Naive thymus-derived CD8-positive, alpha-beta T cell (primary cell): ENCODE data around the gene PARD6B. TPM values are rescaled to one million over a fixed set of nuclear protein-coding genes. Genes with fewer than 3 reads are reported as not detected.
"Not testable (repeated sequence)": the region's sequence is repeated elsewhere in the genome, so short reads cannot be mapped to it uniquely, and the experiment has no call there.

Experiments used
- ATAC-seq, 2 donors: fragments of 150-1000 bp; cut with Tn5 transposase in 1 of 2; sonication (Bioruptor Pico), chemical (Tn5 transposase) in 1 of 2; 1 replicate in 1 of 2; 2 replicates in 1 of 2; pipeline ENCODE4 v1.10.0; 2021; ENCODE audit warnings: mild to moderate bottlenecking in 2 of 2, moderate library complexity in 2 of 2
- POLR2A ChIA-PET: fragments of 350-600 bp; sonication (Branson Sonifier 250); formaldehyde crosslinking; loops from one replicate; lab custom pipeline; 2021; ENCODE audit warnings: antibody characterized with exemption; lab: Charles Lee
- DNase-seq, 10 donors: peaks; one replicate each; pipeline versions ENCODE4 v3.0.0 to v3.0.0-alpha.2; 2020 to 2022
- H3K27ac Mint-ChIP-seq, 10 donors: one replicate each; pipeline ENCODE4 v1.8.0; 2020 to 2022; ENCODE audit warnings: mild to moderate bottlenecking in 10 of 10, mixed read lengths in 10 of 10, moderate library complexity in 4 of 10, inconsistent platforms in 1 of 10
- H3K27me3 Mint-ChIP-seq, 5 donors: one replicate each; pipeline ENCODE4 v1.8.0; 2021 to 2022; ENCODE audit warnings: mixed read lengths in 5 of 5
- H3K36me3 Mint-ChIP-seq, 3 donors: one replicate each; pipeline ENCODE4 v1.8.0; 2020 to 2022; ENCODE audit warnings: mixed read lengths in 3 of 3, mild to moderate bottlenecking in 2 of 3, inconsistent platforms in 1 of 3
- H3K4me1 Mint-ChIP-seq, 4 donors: one replicate each; pipeline ENCODE4 v1.8.0; 2021 to 2022; ENCODE audit warnings: mixed read lengths in 4 of 4
- H3K4me3 Mint-ChIP-seq, 10 donors: one replicate each; pipeline ENCODE4 v1.8.0; 2020 to 2022; ENCODE audit warnings: mild to moderate bottlenecking in 10 of 10, mixed read lengths in 10 of 10, moderate library complexity in 6 of 10, inconsistent platforms in 1 of 10
- H3K9me3 Mint-ChIP-seq, 9 donors: one replicate each; pipeline ENCODE4 v1.8.0; 2020 to 2022; ENCODE audit warnings: mixed read lengths in 9 of 9, mild to moderate bottlenecking in 3 of 9, inconsistent platforms in 1 of 9, moderate library complexity in 1 of 9
- polyA plus RNA-seq, 3 donors: library from polyadenylated mRNA; unstranded; fragments of 300-500 nt; fragmentation: Illumina TruSeq; gene quantifications; one replicate each; pipeline ENCODE4 v1.2.3, GENCODE V29; 2021
- total RNA-seq, 8 experiments: library from RNA in 2 of 8; stranded (reverse) in 2 of 8; gene quantifications; one replicate each; pipeline ENCODE4 v1.2.3 and lab custom pipeline; 2021 to 2026

The PARD6B gene
- total and polyA plus RNA-seq, 5 experiments from 2014 or later, result 0.49 to 12.0 (median 2.0) TPM

DNA sequence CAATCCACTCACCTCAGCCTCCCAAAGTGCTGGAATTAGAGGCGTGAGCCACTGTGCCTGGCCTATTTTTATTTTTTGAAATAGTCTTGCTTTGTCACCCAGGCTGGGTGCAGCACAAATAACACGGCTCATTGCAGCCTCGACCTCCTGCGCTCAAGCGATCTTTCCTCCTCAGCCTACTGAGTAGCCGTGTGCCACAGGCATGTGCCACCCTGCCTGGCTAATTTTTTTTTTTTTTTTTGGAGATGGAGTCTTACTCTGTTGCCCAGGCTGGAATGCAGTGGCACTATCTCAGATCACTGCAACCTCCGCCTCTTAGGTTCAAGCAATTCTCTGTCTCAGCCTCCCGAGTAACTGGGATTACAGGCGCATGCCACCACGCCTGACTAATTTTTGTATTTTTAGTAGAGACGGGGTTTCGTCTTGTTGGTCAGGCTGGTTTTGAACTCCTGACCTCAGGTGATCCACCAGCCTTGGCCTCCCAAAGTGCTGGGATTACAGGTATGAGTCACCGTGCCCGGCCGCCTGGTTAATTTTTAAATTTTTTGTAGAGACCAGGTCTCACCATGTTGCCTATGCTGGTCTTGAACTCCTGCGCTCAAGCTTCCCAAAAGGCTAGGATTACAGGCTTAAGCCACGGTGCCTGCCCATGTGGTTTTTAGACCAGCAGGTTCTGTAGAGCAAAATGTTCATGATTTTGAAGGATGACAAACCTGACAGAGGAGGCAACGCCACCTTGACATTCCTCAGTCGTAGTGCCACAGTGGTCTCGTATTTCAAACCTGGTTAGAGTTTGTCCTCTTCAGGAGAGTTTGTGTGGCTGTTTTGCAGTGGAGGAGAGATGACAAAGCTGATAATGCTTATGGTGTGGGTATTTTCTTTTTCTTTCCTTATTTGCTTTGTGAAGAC is 32.4 kb downstream of the PARD6B start:
- H3K9me3 Mint-ChIP-seq, POLR2A ChIA-PET, ATAC-seq, H3K4me3 Mint-ChIP-seq, DNase-seq, H3K27ac Mint-ChIP-seq, H3K36me3 Mint-ChIP-seq, H3K4me1 Mint-ChIP-seq: not testable (repeated sequence)
- H3K27me3 Mint-ChIP-seq, result peaks cover 0 to 11% (median 4%) of the 10 kb centered on the region in 5 donors

DNA sequence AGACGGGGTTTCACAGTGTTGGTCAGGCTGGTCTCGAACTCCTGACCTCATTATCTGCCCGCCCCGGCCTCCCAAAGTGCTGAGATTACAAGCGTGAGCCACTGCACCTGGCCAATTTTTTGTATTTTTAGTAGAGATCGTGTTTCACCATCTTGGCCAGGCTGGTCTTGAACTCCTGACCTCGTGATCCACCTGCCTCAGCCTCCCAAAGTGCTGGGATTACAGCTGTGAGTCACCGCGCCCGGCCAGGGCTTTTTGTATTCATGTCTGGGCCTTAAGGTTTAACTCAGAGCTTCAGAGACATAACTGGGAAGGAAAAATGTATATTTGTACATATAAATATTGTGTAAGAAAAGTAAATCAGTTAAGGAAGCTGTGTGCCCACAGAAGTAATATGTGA is 33.9 kb downstream of the PARD6B start:
- ATAC-seq, H3K36me3 Mint-ChIP-seq, H3K9me3 Mint-ChIP-seq, H3K4me3 Mint-ChIP-seq, DNase-seq, H3K27ac Mint-ChIP-seq, H3K4me1 Mint-ChIP-seq, POLR2A ChIA-PET: not testable (repeated sequence)
- H3K27me3 Mint-ChIP-seq, result peaks cover 0 to 11% (median 4%) of the 10 kb centered on the region in 5 donors

DNA sequence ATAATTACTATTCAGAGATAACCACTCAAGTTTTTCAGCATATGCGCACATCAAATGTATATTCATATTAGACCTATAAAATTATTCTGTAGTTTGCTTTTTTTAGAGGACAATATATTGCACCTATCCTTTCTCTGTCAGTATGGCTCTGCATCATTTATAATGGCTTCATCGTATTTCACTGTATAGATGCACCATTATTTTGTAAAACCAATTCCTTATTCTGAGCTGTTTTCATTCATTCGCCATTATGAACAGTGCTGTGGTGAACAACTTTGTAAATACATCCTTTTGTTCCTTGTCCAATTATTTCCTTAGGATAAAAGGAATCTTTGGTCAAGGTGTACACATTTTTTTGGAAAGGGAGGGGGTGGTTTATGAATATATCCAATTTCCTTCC is 34.3 kb downstream of the PARD6B start:
- H3K27me3 Mint-ChIP-seq, result peaks cover 0 to 11% (median 4%) of the 10 kb centered on the region in 5 donors
- DNase-seq, result no peak
- POLR2A ChIA-PET, result no interaction called here

GRCh38 chr20:50766955-50767809 is 35.8 kb downstream of the PARD6B start:
- not testable (repeated sequence) for ATAC-seq, H3K4me3 Mint-ChIP-seq

More for the DNA sequence above, 34.3 kb downstream of the PARD6B start:
- ATAC-seq, result no peak
- H3K4me3 Mint-ChIP-seq, result no peak overlapping the region
- H3K9me3 Mint-ChIP-seq, result no peaks in the 10 kb centered on the region
- no peaks in the 10 kb centered on the region for H3K4me1 Mint-ChIP-seq
- no peak overlapping the region for H3K27ac Mint-ChIP-seq
- no peaks in the 10 kb centered on the region for H3K36me3 Mint-ChIP-seq

DNA sequence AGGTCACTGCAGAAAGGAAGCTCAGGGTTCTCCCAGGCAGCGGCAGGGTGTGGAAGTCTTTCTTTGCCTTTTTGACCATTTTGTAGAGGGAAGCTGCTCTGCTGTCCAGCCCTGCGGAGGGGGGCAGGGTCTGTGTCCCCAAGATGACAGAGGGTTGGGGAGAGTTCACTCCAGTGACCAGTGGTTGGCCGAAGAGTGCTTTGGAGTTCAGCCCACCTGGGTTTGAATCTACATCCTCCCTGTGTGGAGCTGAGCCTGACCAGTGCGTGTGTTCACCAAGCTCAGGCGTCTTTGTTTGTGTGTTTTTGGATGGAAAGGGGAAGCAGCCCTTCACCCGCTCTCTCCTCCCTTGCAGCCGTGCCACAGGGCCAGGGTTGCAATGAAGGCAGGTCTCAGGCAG is 37.6 kb downstream of the PARD6B start:
- H3K4me3 Mint-ChIP-seq, DNase-seq, H3K36me3 Mint-ChIP-seq, H3K9me3 Mint-ChIP-seq, H3K27ac Mint-ChIP-seq, POLR2A ChIA-PET, ATAC-seq, H3K4me1 Mint-ChIP-seq: not testable (repeated sequence)
- H3K27me3 Mint-ChIP-seq, result peaks cover 0 to 11% (median 4%) of the 10 kb centered on the region in 5 donors

More at GRCh38 chr20:50766955-50767809, 35.8 kb downstream of the PARD6B start:
- H3K27ac Mint-ChIP-seq, H3K4me1 Mint-ChIP-seq, H3K9me3 Mint-ChIP-seq, POLR2A ChIA-PET, H3K36me3 Mint-ChIP-seq, DNase-seq: not testable (repeated sequence)
- H3K27me3 Mint-ChIP-seq, result peaks cover 0 to 11% (median 4%) of the 10 kb centered on the region in 5 donors

DNA sequence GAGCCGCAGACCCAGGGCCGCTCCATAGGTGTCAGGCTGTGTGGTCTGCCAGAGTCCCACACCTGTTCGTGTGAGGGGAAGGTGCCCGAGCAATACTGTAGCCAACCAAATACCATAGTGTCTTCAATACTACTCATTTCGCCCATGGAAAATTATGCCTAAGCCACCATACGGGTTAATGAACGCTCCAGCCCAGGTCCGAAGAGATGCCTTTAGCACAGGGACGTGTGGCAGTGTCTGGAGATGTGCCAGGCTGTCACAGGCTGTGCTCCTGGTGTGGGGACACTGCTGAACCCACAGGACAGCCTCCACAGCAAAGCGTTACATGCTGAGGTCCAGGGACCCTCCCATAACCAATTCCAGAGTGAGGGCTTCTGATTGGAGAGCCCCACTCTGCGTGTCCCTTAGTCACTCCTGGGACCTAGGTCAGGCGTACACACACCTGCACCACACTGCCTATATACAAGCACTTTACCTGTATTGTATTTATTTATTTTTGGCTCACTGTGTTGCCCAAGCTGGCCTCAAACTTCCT is 38.2 kb downstream of the PARD6B start:
- H3K27ac Mint-ChIP-seq, H3K4me3 Mint-ChIP-seq, H3K36me3 Mint-ChIP-seq, DNase-seq, ATAC-seq, H3K9me3 Mint-ChIP-seq, H3K4me1 Mint-ChIP-seq, POLR2A ChIA-PET: not testable (repeated sequence)
- peaks cover 0 to 11% (median 4%) of the 10 kb centered on the region in 5 donors for H3K27me3 Mint-ChIP-seq

DNA sequence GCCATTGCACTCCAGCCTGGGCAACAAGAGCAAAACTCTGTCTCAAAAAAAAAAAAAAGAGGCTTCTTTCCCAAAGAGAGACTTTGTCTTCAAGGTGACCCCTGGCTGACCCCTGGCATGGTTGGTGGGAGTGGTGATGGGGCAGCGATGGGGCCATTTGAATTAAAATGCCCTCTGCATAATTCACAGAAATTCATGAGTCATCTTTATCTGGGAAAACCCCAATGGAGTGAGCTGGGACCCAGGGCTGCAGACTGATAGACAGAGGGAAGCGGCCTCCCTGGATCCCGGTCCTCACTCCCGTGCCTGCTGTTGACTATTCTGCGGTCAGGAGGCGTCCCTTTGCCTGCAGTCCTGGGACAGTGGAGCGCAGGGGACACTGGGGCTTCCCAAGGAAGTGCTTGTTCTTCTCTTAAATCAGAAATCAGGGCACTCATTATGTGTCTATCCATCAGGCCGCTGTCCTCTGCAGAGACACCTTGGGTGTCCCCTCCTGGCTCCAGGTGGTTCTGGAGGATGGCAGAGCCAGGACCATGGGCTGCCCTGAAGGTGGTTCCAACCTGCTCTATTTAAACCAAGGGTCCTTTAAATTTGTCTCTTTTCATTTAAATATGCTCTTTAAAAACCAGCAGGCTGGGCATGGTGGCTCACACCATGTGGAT is 40.2 kb downstream of the PARD6B start:
- DNase-seq, H3K36me3 Mint-ChIP-seq, H3K4me3 Mint-ChIP-seq, H3K9me3 Mint-ChIP-seq, POLR2A ChIA-PET, H3K27ac Mint-ChIP-seq, H3K4me1 Mint-ChIP-seq, ATAC-seq: not testable (repeated sequence)
- H3K27me3 Mint-ChIP-seq, result peaks cover 0 to 11% (median 4%) of the 10 kb centered on the region in 5 donors

- H3K27ac Mint-ChIP-seq, result peak overlapping the region in 2 of 10 donors; percentile 13 to 71
- H3K4me1 Mint-ChIP-seq, result no peaks in the 10 kb centered on the region
- POLR2A ChIA-PET, result no interaction called here
- H3K9me3 Mint-ChIP-seq, result no peaks in the 10 kb centered on the region
- DNase-seq (no peak), ATAC-seq (no peak)
- no peaks in the 10 kb centered on the region for H3K36me3 Mint-ChIP-seq
- no peak overlapping the region for H3K4me3 Mint-ChIP-seq
- H3K27me3 Mint-ChIP-seq, result peaks cover 0 to 4% (median 0%) of the 10 kb centered on the region in 5 donors
Observed at GRCh38 chr20:50772420-50773185, 41.2 kb downstream of the PARD6B start.

- Mint-ChIP-seq H3K36me3 (no peaks in the 10 kb centered on the region), H3K9me3 (no peaks in the 10 kb centered on the region), H3K4me1 (no peaks in the 10 kb centered on the region), H3K4me3 (no peak overlapping the region), H3K27ac (no peak overlapping the region), H3K27me3 (peaks cover 0 to 5% (median 0%) of the 10 kb centered on the region in 5 donors)
- POLR2A ChIA-PET, result interaction anchor here (0.7 kb wide), 1 partner anchor 16 kb away, joined by 3 read pairs; no protein-coding TSS in a partner anchor
- DNase-seq, result no peak
- no peak for ATAC-seq
Observed at GRCh38 chr20:50774515-50774914, 43.1 kb downstream of the PARD6B start.

DNA sequence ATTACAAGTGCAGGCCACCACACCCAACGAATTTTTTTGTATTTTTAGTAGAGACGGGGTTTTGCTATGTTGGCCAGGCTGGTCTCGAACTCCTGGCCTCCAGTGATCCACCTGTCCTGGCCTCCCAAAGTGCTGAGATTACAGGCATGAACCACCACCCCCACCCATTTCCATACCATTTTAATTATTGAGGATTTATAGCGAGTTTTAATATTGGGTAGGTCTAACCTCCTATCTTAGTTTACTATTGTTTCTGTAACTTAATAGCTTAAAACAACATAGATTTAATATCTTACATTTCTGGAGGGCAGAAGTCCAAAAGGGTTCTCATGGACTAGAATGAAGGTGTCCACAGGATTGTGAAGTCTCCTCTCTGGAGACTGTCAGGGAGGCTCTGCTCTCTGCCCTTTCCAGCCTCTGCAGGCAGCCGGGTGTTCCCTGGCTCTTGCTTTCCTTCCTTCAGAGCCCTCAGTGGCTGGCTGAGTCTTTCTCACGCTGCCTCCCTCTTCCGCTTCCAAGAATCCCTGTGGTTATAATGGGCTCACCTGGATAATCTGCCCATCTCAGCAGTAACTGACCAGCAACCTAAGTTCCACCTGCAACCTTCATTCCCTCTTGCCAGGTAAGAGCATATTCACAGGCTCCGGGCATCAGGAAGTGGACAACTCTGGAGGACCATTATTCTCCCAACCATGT is 44.9 kb downstream of the PARD6B start:
- POLR2A ChIA-PET, result no interaction called here
- H3K4me3 Mint-ChIP-seq, result no peak overlapping the region
- no peak overlapping the region for H3K27ac Mint-ChIP-seq

DNA sequence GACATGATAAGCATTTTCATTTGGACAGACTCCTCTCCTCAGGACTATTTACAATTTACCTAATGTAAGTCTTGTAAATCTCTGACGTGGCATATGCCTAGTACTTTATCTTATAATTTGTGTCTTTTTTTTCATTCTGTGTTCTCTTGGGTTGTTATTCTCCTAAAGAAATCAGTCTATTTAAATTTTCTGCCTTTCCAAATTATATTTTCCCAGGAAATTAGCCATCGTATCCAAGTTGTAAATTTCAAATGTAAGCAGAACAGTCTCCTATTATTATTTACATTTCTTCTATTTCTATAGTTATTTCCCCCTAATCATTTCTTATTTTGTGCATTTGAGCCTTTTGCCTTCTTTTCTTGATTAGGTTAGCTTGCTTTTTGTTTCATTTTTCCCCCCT is 46.0 kb downstream of the PARD6B start:
- H3K27me3 Mint-ChIP-seq, result peaks cover 0 to 14% (median 6%) of the 10 kb centered on the region in 5 donors
- no peak for ATAC-seq
- POLR2A ChIA-PET, result no interaction called here
- H3K36me3 Mint-ChIP-seq, result no peaks in the 10 kb centered on the region
- no peak overlapping the region for H3K27ac Mint-ChIP-seq
- DNase-seq, result no peak
- no peaks in the 10 kb centered on the region for H3K4me1 Mint-ChIP-seq
- no peak overlapping the region for H3K4me3 Mint-ChIP-seq
- no peaks in the 10 kb centered on the region for H3K9me3 Mint-ChIP-seq

More for the DNA sequence above, 44.9 kb downstream of the PARD6B start:
- DNase-seq (no peak), ATAC-seq (no peak)
- Mint-ChIP-seq H3K27me3 (peaks cover 0 to 14% (median 6%) of the 10 kb centered on the region in 5 donors), H3K36me3 (no peaks in the 10 kb centered on the region), H3K9me3 (no peaks in the 10 kb centered on the region), H3K4me1 (no peaks in the 10 kb centered on the region)
